SK-N-SH (cell line): ENCODE results near the gene VCAN. TPM values are rescaled to one million over a fixed set of nuclear protein-coding genes. Genes with fewer than 3 reads are reported as not detected.

Experiments
- CTCF ChIA-PET: fragments of 300-600, 350-600 bp; formaldehyde crosslinking; extraction: SDS; loops from one replicate; lab custom pipeline; 2021; lab: Yijun Ruan, JAX
- POLR2A ChIA-PET: fragments of 350-600 bp; sonication (Branson Sonifier 250); formaldehyde crosslinking; extraction: SDS; loops from one replicate; lab custom pipeline; 2020; ENCODE audit warnings: antibody characterized with exemption, inconsistent platforms; lab: Yijun Ruan, JAX
- DNase-seq: peaks from one replicate; pipeline ENCODE4 v3.0.0; 2012
- H2AFZ ChIP-seq: fragments of 200-600 bp; sonication (generic); 2 replicates; pipeline ENCODE4 v1.8.1; 2016; ENCODE audit warnings: antibody characterized with exemption, mild to moderate bottlenecking, low read depth
- H3F3A ChIP-seq: fragments of 200-600 bp; sonication (generic); replicated peaks from 2 replicates; pipeline ENCODE3; 2016; ENCODE audit warnings: antibody characterized with exemption, mild to moderate bottlenecking; ENCODE audit not compliant: insufficient read depth
- H3K27ac ChIP-seq, 2 experiments: fragments of 200-500 bp in 1 of 2; fragments of 200-600 bp in 1 of 2; sonication (Bioruptor generic) in 1 of 2; sonication (generic), shearing (Covaris generic) in 1 of 2; 2 replicates each; pipeline versions ENCODE4 v1.5.1 to v1.6.1; 2014 to 2016; ENCODE audit warnings: low read depth in 2 of 2, inconsistent platforms in 1 of 2, low read length in 1 of 2, mild to moderate bottlenecking in 1 of 2, mixed read lengths in 1 of 2
- H3K27me3 ChIP-seq: fragments of 200-600 bp; sonication (generic), shearing (Covaris generic); 2 replicates; pipeline ENCODE4 v1.6.1; 2016; ENCODE audit warnings: mixed run types; ENCODE audit not compliant: insufficient read depth
- H3K36me3 ChIP-seq, 2 experiments: fragments of 200-500 bp in 1 of 2; fragments of 200-600 bp in 1 of 2; sonication (Bioruptor generic) in 1 of 2; sonication (generic) in 1 of 2; replicated peaks in 1 of 2; 2 replicates each; pipeline versions ENCODE3 to v1.5.1; 2014 to 2016; ENCODE audit warnings: low read length in 1 of 2, mild to moderate bottlenecking in 1 of 2; ENCODE audit not compliant: insufficient read depth in 2 of 2, control insufficient read depth in 1 of 2
- H3K4me1 ChIP-seq, 2 experiments: fragments of 200-500 bp in 1 of 2; fragments of 200-600 bp in 1 of 2; sonication (Bioruptor generic) in 1 of 2; sonication (generic), shearing (Covaris generic) in 1 of 2; 2 replicates each; pipeline versions ENCODE4 v1.5.1 to v1.6.1; 2014 to 2016; ENCODE audit warnings: low read depth in 1 of 2, low read length in 1 of 2, mixed run types in 1 of 2; ENCODE audit not compliant: insufficient read depth in 2 of 2, control insufficient read depth in 1 of 2
- H3K4me2 ChIP-seq: fragments of 200-600 bp; sonication (generic), shearing (Covaris generic); 2 replicates; pipeline ENCODE4 v1.6.1; 2017; ENCODE audit warnings: mixed run types
- H3K4me3 ChIP-seq, 2 experiments: fragments of 200-500 bp in 1 of 2; fragments of 200-600 bp in 1 of 2; sonication (Bioruptor generic) in 1 of 2; sonication (generic), shearing (Covaris generic) in 1 of 2; 2 replicates each; pipeline versions ENCODE4 v1.5.1 to v1.8.1; 2014 to 2016; ENCODE audit warnings: low read depth in 2 of 2, inconsistent platforms in 1 of 2, low read length in 1 of 2, mild to moderate bottlenecking in 1 of 2, mixed read lengths in 1 of 2, moderate library complexity in 1 of 2
- H3K79me2 ChIP-seq: fragments of 200-600 bp; sonication (generic); 2 replicates; pipeline ENCODE4 v1.8.1; 2017; ENCODE audit warnings: mild to moderate bottlenecking; ENCODE audit not compliant: insufficient read depth
- H3K9ac ChIP-seq: fragments of 200-600 bp; sonication (generic); 2 replicates; pipeline ENCODE4 v1.6.1; 2017; ENCODE audit warnings: mixed run types
- H3K9me2 ChIP-seq: fragments of 200-600 bp; sonication (generic); 2 replicates; pipeline ENCODE4 v1.6.1; 2017; ENCODE audit warnings: mixed run types
- H3K9me3 ChIP-seq: fragments of 200-600 bp; sonication (generic); 2 replicates; pipeline ENCODE4 v1.6.1; 2017; ENCODE audit warnings: mixed run types, mild to moderate bottlenecking, moderate library complexity
- H4K20me1 ChIP-seq: fragments of 200-600 bp; sonication (generic); 2 replicates; pipeline ENCODE4 v1.6.1; 2017; ENCODE audit warnings: mild to moderate bottlenecking, mixed run types; ENCODE audit not compliant: insufficient read depth
- FOXJ3 ChIP-seq: sonication (generic); formaldehyde crosslinking; IDR thresholded peaks from 2 replicates; pipeline ENCODE4 v1.5.1; 2020; ENCODE audit warnings: mild to moderate bottlenecking, missing genetic modification reagents
- FOXM1 ChIP-seq: IDR thresholded peaks from 2 replicates; pipeline ENCODE4 v1.4.0; 2012; ENCODE audit warnings: low read depth, mild to moderate bottlenecking
- GABPA ChIP-seq: IDR thresholded peaks from 2 replicates; pipeline ENCODE4 v1.4.0; 2012; ENCODE audit warnings: low read depth, mild to moderate bottlenecking
- GATA2 ChIP-seq: sonication (generic); formaldehyde crosslinking; IDR thresholded peaks from 2 replicates; pipeline ENCODE4 v1.5.0; 2020; ENCODE audit warnings: mild to moderate bottlenecking, missing genetic modification reagents
- NRF1 ChIP-seq: IDR thresholded peaks from 2 replicates; pipeline ENCODE4 v1.6.1; 2012; ENCODE audit warnings: low read depth, mild to moderate bottlenecking, low read length
- POLR2AphosphoS5 ChIP-seq: IDR thresholded peaks from 2 replicates; pipeline ENCODE4 v1.6.1; 2012; ENCODE audit warnings: low read depth, low read length
- RAD21 ChIP-seq: IDR thresholded peaks from 2 replicates; pipeline ENCODE4 v1.6.1; 2012; ENCODE audit warnings: mild to moderate bottlenecking, low read length
- REST ChIP-seq: IDR thresholded peaks from 2 replicates; pipeline ENCODE4 v1.6.1; 2012; ENCODE audit warnings: mild to moderate bottlenecking, low read depth, low read length, moderate library complexity
- SMC3 ChIP-seq: IDR thresholded peaks from 2 replicates; pipeline ENCODE4 v1.6.1; 2012; ENCODE audit warnings: low read depth, low read length, improper control_type of control experiment
- TAF1 ChIP-seq: IDR thresholded peaks from 2 replicates; pipeline ENCODE4 v1.6.1; 2012; ENCODE audit warnings: low read depth, mild to moderate bottlenecking, low read length, moderate library complexity, borderline replicate concordance
- TCF12 ChIP-seq: IDR thresholded peaks from 2 replicates; pipeline ENCODE4 v1.4.0; 2012
- TEAD4 ChIP-seq: IDR thresholded peaks from 2 replicates; pipeline ENCODE4 v1.4.0; 2012; ENCODE audit warnings: mild to moderate bottlenecking, borderline replicate concordance; ENCODE audit not compliant: insufficient read depth
- WGBS: methylation state at CpG from one replicate; pipeline ENCODE4 v1.1.6; 2017; ENCODE audit warnings: low lambda C conversion rate; 5-methylcytosine and 5-hydroxymethylcytosine counted together
- polyA plus RNA-seq, 3 experiments: library from polyadenylated mRNA; depleted of rRNA; stranded (reverse); fragments of >200 nt; gene quantifications; 2 replicates each; pipeline ENCODE4 v1.2.3, GENCODE V29; 2012
- TF ChIP-seq, protein P1 (sequence below): IDR thresholded peaks from 2 replicates; pipeline ENCODE4 v1.4.0; 2012; ENCODE audit warnings: low read depth, borderline replicate concordance

Gene VCAN
- polyA plus RNA-seq, 1 of the 3 experiments (the other 2 are of a cell fraction) = 142 TPM

GRCh38 chr5:83472213-83472507, 616 bp downstream of the VCAN start:
- no peaks in the 10 kb centered on the region for H3K9me2 ChIP-seq
- no peaks in the 10 kb centered on the region; the same call in 1 of the 2 replicates for H4K20me1 ChIP-seq
- H3K4me1 ChIP-seq = peaks cover 8% of the 10 kb centered on the region in 2 experiments; a peak in 3 of 4 replicates
- WGBS = under 1% methylated on average over 5 of the region's 5 CpGs
- H3K4me2 ChIP-seq = peak overlapping the region; percentile 92
- H3K9me3 ChIP-seq = no peaks in the 10 kb centered on the region
- H3K9ac ChIP-seq = peak overlapping the region; percentile 93
- H3K79me2 ChIP-seq = peaks cover 41% of the 10 kb centered on the region
- TF ChIP-seq, protein P1, sequence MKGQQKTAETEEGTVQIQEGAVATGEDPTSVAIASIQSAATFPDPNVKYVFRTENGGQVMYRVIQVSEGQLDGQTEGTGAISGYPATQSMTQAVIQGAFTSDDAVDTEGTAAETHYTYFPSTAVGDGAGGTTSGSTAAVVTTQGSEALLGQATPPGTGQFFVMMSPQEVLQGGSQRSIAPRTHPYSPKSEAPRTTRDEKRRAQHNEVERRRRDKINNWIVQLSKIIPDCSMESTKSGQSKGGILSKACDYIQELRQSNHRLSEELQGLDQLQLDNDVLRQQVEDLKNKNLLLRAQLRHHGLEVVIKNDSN = no peak
- TF ChIP-seq FOXJ3 (CRISPR knock-in tag) (no peak), REST (no peak), TEAD4 (no peak), FOXM1 (no peak), RAD21 (no peak), GABPA (no peak), TCF12 (no peak), POLR2AphosphoS5 (no peak), TAF1 (no peak), SMC3 (no peak), NRF1 (no peak), GATA2 (CRISPR knock-in tag) (no peak)
- H3F3A ChIP-seq = peaks cover 24% of the 10 kb centered on the region
- CTCF ChIA-PET = interaction anchor here (0.6 to 3.3 kb wide), 14 partner anchors 9 to 1159 kb away, joined by 3 to 32 read pairs (median 4); no protein-coding TSS in a partner anchor
- H3K27ac ChIP-seq = peak overlapping the region; percentile 92 to 93
- H3K27me3 ChIP-seq = no peaks in the 10 kb centered on the region
- POLR2A ChIA-PET = no interaction called here
- peak overlapping the region; percentile 67 to 95 for H3K4me3 ChIP-seq
- DNase-seq = peak; percentile 16
- H2AFZ ChIP-seq = no peak overlapping the region
- H3K36me3 ChIP-seq = peaks cover 0 to 2% of the 10 kb centered on the region in 2 experiments
